Tibial nerve (tissue), 3 donors: ENCODE results near the gene RPL41.

Experiments
- POLR2A ChIP-seq, 2 donors: fragments of 450-650 bp; IDR thresholded peaks; one replicate each; pipeline ENCODE4 v1.6.1; 2017; ENCODE audit warnings: antibody characterized with exemption in 2 of 2, mild to moderate bottlenecking in 2 of 2, moderate library complexity in 2 of 2
- TF ChIP-seq, protein P1 (sequence below), 5 experiments: fragments of 200-600 bp in 3 of 5; fragments of 450-650 bp in 2 of 5; sonication (generic) in 3 of 5; IDR thresholded peaks; one replicate each; pipeline ENCODE4 v1.5.1; 2016 to 2019; ENCODE audit warnings: antibody characterized with exemption in 5 of 5, mild to moderate bottlenecking in 3 of 5, moderate library complexity in 2 of 5

DNA sequence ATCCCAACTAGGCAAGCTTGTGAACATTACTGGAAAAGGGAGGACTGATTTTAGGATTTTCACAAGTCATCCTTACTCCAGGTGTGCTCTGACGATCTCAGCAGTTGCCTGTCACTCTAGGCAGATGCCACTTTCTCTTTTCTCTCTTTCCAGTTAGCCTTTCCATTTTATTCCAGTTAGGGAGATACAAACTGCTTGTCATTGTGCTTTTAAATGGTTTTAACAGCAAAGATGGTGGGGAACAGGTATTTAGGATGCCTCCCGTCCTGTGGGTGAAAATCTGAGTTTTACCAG is 10.9 kb upstream of the RPL41 start:
- TF ChIP-seq, protein P1, sequence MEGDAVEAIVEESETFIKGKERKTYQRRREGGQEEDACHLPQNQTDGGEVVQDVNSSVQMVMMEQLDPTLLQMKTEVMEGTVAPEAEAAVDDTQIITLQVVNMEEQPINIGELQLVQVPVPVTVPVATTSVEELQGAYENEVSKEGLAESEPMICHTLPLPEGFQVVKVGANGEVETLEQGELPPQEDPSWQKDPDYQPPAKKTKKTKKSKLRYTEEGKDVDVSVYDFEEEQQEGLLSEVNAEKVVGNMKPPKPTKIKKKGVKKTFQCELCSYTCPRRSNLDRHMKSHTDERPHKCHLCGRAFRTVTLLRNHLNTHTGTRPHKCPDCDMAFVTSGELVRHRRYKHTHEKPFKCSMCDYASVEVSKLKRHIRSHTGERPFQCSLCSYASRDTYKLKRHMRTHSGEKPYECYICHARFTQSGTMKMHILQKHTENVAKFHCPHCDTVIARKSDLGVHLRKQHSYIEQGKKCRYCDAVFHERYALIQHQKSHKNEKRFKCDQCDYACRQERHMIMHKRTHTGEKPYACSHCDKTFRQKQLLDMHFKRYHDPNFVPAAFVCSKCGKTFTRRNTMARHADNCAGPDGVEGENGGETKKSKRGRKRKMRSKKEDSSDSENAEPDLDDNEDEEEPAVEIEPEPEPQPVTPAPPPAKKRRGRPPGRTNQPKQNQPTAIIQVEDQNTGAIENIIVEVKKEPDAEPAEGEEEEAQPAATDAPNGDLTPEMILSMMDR (IDR thresholded peaks at IDR 0.05) = no peak
- TF ChIP-seq POLR2A (IDR thresholded peaks at IDR 0.05) = no peak
